ENCODE data around the gene TTLL11. TPM values are rescaled to one million over a fixed set of nuclear protein-coding genes. Genes with fewer than 3 reads are reported as not detected.

The TTLL11 gene
- total RNA-seq, 1 donor, result 7.3 TPM

- no peak for TF ChIP-seq CTCF (IDR thresholded peaks at IDR 0.05; ENCODE audit: insufficient read depth, low read length)
- no peak overlapping the region for H3K4me3 ChIP-seq (ENCODE audit: low read depth, low read length)
- DNase-seq (ENCODE audit: low read depth), result no peak
Observed at GRCh38 chr9:121836366-121836885, 256.7 kb downstream of the TTLL11 start.

- no peak for TF ChIP-seq CTCF (IDR thresholded peaks at IDR 0.05; ENCODE audit: insufficient read depth, low read length)
- DNase-seq (ENCODE audit: low read depth), result no peak
- H3K4me3 ChIP-seq (ENCODE audit: low read depth, low read length), result no peak overlapping the region
Observed at GRCh38 chr9:121835587-121836365, 257.3 kb downstream of the TTLL11 start.

GRCh38 chr9:121833061-121833460 lies 260.0 kb downstream of the TTLL11 start:
- H3K4me3 ChIP-seq (ENCODE audit: low read depth, low read length), result no peak overlapping the region
- no peak for TF ChIP-seq CTCF (IDR thresholded peaks at IDR 0.05; ENCODE audit: insufficient read depth, low read length)
- DNase-seq (ENCODE audit: low read depth), result no peak

- no peak for DNase-seq (ENCODE audit: low read depth)
- no peak for TF ChIP-seq CTCF (IDR thresholded peaks at IDR 0.05; ENCODE audit: insufficient read depth, low read length)
- H3K4me3 ChIP-seq (ENCODE audit: low read depth, low read length), result no peak overlapping the region
Observed at GRCh38 chr9:121831869-121832268, 261.2 kb downstream of the TTLL11 start.

- H3K4me3 ChIP-seq (ENCODE audit: low read depth, low read length), result no peak overlapping the region
- no peak for DNase-seq (ENCODE audit: low read depth)
- TF ChIP-seq CTCF (IDR thresholded peaks at IDR 0.05; ENCODE audit: insufficient read depth, low read length), result no peak
Observed at GRCh38 chr9:121830441-121831140, 262.5 kb downstream of the TTLL11 start.

- no peak for DNase-seq (ENCODE audit: low read depth)
- TF ChIP-seq CTCF (IDR thresholded peaks at IDR 0.05; ENCODE audit: insufficient read depth, low read length), result no peak
- H3K4me3 ChIP-seq (ENCODE audit: low read depth, low read length), result no peak overlapping the region
Observed at GRCh38 chr9:121827251-121827967, 265.7 kb downstream of the TTLL11 start.
